NCI-H128 (cell line): ENCODE measurements around the gene BASP1.
A peak's percentile ranks its signal among the peaks of the same experiment; 100 is the strongest.
"Not testable (repeated sequence)": the region's sequence is repeated elsewhere in the genome, so short reads cannot be mapped to it uniquely, and the experiment has no call there.

ENCODE experiments used
- DNase-seq: peaks from one replicate; lab custom pipeline; 2025; ENCODE audit not compliant: unreplicated experiment; lab: John Stamatoyannopoulos, UW

The BASP1 gene

GRCh38 chr5:17190799-17191391 is 26.5 kb upstream of the BASP1 start:
- DNase-seq: no peak

DNA sequence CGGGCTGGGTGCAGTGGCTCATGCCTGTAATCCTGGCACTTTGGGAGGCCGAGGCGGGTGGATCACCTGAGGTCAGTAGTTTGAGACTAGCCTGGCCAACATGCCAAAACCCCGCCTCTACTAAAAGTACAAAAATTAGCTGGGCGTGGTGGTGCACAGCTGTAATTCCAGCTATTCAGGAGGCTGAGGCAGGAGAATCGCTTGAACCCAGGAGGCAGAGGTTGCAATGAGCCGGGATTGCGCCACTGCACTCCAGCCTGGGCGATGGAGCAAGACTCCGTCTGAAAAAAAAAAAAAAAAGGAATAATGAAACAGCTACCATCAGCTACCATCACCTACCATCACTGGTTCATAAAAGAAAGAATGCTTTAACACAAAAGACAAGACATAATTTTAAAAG is 25.9 kb upstream of the BASP1 start:
- DNase-seq: not testable (repeated sequence)

DNA sequence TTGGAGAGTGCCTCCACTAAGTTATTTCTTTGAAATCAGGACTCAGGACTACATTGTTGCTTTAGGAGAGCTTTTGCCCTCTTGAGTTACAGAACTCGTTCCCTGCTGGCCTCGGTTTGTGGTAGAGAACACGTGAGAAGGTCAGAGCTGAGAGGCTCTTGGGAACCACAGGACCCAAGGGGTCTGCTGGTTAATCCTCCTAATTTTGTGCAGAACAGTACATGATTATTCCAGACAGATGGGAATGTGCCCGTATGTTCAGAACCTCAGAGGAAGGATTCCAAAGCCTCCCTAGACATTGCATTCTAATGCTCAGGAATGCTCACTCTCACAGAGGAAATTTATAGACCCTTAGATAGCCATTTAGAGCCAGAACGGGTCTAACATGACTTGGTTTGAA is 25.2 kb upstream of the BASP1 start:
- DNase-seq: no peak

- DNase-seq: no peak
Observed at GRCh38 chr5:17196024-17196423, 21.4 kb upstream of the BASP1 start.

DNA sequence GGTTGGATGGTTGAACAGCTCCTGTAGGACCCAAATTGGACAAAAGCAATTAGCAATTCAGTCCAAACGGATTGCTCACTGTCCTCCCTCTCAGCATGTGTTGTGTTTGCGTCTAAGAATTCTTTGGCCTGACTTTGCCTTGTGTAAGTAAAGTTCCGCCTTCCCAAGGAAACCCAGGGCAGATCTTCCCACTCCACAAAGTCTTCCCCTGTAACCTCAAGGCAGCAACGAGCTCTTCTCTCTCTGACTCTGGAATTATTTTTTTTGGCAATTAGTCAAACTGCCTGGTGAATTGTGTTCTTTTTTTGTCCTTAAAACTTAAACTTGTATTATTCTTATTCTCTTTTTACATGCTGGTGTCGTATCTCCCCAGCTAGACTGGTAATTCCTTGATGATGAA is 20.7 kb upstream of the BASP1 start:
- DNase-seq: no peak

DNA sequence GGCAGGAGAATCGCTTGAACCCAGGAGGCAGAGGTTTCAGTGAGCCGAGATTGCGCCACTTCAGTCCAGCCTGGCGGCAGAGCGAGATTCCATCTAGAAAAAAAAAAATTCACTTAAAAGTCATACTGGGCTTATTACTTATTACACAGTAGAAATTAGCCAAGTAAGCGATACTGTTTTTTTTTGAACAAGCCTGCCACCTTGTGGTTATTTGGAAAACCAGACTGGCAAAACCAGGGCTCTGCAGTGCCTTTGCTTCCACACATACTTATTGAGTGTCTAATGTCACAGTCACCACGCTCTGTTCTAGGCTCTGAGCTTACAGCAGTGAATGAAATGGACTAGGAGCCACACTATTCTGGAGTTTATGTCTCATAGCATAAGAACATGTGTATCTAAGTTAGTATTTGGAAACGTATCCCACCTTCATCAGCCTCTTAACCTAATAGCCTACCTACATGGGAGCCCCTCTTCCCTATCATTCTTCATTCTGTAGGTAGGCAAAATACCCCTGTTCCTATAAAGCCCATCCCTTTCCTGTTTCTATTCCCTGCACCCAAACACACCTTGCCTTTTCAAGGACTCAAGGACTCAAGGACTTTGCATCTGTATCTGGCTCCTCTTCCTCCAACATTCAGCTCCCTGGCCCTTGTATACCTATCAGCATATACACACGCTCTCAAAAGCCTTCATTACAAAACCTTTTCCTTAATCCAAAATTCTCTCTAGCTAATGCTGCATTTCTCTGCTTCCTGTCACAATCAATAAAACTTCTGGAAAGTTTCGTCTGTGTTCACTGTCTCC is 13.9 kb upstream of the BASP1 start:
- peak; percentile 43 for DNase-seq

GRCh38 chr5:17204133-17204489 is 13.3 kb upstream of the BASP1 start:
- DNase-seq: no peak

GRCh38 chr5:17206021-17206420 is 11.4 kb upstream of the BASP1 start:
- no peak for DNase-seq

- no peak for DNase-seq
Observed at GRCh38 chr5:17212191-17212590, 5.2 kb upstream of the BASP1 start.

GRCh38 chr5:17212996-17213395 is 4.4 kb upstream of the BASP1 start:
- no peak for DNase-seq

DNA sequence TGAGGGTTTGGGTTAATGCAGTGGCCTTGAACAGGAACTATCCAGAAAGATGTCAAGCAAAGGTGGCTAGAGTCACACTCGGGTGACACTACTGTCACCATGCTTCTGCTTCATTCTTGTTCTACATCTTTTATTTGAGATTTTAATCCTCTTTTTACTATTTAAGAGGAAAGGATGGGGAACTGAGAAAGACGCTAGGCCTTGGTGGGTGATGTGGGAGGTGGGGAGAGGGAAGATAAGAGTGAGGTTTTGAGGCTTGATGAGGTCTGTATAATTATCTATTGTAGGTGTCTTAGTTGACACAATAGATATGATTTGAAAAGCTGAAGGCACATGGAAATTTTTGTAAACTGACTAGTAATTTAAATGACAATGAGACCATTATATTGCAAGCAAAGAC is 3.5 kb upstream of the BASP1 start:
- DNase-seq: no peak

DNA sequence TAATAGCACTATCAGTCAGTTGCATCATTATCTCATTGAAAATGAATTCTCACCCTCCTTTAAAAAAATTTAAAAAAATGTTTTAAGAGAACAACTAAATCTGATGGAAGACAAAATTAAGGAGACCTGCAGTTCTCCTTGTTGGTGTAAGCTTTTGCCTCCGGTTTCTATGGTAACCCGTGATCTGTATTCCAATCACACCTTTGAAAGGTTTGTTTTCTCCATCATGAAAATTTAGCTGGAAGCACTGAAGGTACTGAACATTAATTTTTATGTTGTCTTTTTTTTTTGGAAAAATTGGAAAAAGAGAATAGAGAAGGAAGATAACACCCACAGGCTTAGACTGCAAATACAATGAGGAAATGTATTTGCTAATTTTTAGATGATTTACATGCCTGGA is 2.5 kb upstream of the BASP1 start:
- no peak for DNase-seq

DNA sequence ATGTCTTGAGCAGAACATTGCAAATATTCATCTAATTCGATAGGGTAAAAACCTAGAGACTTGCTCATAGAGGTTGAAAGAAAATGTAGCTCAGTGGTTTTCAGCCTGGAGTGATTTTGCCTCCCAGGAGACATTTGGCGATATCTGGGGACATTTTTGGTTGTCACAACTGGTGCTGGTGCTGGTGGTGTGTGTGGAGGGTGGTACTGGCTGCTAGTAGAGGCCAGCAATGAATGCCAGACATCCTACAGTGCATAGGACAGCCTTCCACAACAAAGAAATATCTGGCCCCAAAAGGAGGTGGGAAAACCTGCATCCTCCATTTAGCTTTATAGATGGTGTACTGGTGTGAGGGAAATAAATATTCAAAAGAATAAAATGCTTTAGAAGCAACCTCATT is 2.1 kb upstream of the BASP1 start:
- DNase-seq: no peak

DNA sequence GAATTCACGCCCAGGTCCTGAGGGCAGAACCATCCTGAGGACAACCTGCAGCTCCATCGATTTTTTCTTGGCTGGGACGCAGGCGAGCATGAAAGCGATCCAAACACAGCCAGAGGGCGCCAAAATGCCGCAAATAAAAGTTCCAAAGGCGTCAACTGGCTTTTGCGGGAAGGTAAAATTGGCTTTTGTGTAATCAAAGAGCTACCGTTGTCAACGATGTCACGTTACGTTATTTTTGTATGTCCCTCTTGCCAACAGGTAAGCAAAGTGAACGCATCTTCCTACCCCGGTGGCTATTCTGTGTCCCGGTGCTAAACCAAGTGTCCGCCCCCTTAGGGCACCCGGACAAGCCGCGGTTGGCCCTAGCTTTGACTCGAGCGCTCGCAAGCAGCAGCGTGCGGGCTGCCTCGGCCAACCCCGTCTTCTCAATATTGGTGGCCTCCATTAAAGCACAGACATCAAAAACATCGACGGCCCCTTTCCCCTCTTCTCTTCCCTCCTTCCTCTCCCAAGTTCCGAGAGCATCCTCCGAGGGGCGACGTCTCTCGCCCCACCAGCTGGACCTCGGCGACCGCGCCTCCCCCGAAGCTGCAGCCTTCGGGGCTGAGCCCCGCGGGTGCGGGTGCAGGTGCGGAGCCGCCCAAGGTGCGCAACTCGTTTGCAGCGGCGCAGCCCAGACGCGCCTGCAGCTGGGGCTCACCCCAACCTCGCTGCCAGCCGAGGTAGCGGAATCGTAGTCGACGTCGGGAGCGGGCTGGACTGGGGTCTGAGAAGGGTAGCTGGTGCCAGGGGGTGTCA is 1.1 kb upstream of the BASP1 start:
- peak; percentile 95 for DNase-seq

- DNase-seq: no peak
Observed at GRCh38 chr5:17216974-17217492, 398 bp upstream of the BASP1 start.

GRCh38 chr5:17218353-17219005 is 1.0 kb downstream of the BASP1 start:
- DNase-seq: no peak

- peak; percentile 82 for DNase-seq
Observed at GRCh38 chr5:17219006-17219422, 1.6 kb downstream of the BASP1 start.

DNA sequence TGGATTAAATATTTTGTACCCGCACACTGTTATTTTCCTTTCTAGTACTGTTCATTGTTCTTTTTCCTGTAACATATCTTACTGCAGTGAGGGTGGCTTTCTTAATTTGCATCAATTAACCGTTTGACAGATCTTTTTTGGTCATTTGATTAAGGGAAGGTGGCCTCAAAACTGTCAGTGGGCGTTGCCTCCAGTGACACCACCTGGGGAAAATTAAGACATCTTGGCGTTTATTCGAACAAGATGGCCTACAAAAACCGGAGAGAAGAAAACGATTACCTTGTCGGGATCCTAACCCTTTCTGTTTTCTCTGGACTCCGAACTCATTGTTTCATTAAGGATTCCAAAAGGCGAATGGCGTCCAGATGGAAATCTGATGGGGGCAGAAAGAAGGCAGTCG is 2.0 kb downstream of the BASP1 start:
- DNase-seq: no peak

DNA sequence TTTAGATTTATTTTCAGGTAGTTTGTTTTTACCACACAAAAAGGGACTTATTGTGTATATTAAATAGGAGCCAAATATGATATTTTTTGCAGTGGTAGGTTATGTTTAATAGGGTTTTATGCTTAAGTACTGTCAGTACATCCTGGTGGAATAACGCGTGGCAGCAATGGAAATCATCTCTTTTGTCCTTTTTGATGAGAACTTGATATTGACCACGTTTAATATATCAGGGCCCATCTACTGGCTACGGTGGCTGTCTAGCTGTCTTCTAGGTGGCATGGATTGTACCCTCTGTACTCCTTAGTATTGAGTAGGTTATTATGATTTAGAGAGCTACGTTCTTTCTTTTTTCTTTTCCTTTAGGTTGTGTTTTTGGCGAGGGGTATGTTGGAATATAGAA is 2.6 kb downstream of the BASP1 start:
- no peak for DNase-seq

DNA sequence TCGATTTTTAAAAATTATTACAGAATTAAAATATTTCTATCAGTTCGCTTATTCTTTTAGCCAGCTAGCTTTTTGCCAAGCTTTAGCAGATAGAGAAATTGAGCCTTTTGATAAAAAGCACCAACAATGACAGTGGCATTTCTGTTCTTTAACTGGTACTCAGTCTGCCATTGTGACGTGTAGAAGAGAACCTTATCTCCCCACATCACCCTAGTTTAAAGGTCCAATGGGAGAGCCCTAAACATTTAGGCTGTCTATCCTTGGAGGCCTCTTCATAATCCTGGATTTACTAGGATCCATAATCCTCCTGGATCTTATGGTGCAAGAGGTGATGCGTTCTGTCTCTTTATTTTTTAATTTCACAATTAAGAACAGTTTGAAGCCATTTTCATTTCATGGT is 3.0 kb downstream of the BASP1 start:
- DNase-seq: no peak

- no peak for DNase-seq
Observed at GRCh38 chr5:17221843-17222636, 4.6 kb downstream of the BASP1 start.
